Ascending aorta (tissue), 2 donors: ENCODE data around the gene TP53RK. TPM values are rescaled to one million over a fixed set of nuclear protein-coding genes. Genes with fewer than 3 reads are reported as not detected.

Experiments
- DNase-seq, 2 donors: peaks; one replicate each; pipeline ENCODE4 v3.0.0-alpha.2; 2019; ENCODE audit warnings: low spot score in 2 of 2
- H3K27ac ChIP-seq, 2 donors: fragments of 200-600 bp; sonication (generic); one replicate each; pipeline ENCODE4 v1.5.1; 2016 to 2017; ENCODE audit warnings: mild to moderate bottlenecking in 1 of 2
- H3K27me3 ChIP-seq: fragments of 200-600 bp; sonication (generic); one replicate; pipeline ENCODE4 v1.5.1; 2017
- H3K36me3 ChIP-seq, 2 donors: fragments of 200-600 bp; sonication (generic); one replicate each; pipeline ENCODE4 v1.5.1; 2016
- H3K4me1 ChIP-seq, 2 donors: fragments of 200-600 bp; sonication (generic); one replicate each; pipeline ENCODE4 v1.5.1; 2016 to 2017; ENCODE audit warnings: mild to moderate bottlenecking in 1 of 2
- H3K4me3 ChIP-seq, 2 donors: fragments of 200-600 bp; sonication (generic); one replicate each; pipeline ENCODE4 v1.5.1; 2016 to 2017; ENCODE audit warnings: mild to moderate bottlenecking in 1 of 2
- H3K9me3 ChIP-seq, 2 donors: fragments of 200-600 bp; sonication (generic); one replicate each; pipeline ENCODE4 v1.5.1; 2016
- intact Hi-C: fragments of 100-400 bp; cut with DNase I; formaldehyde crosslinking; loops from one replicate; pipeline ENCODE4 v1.15.1; 2023
- total RNA-seq: library from RNA; depleted of rRNA; stranded (reverse); fragments of >200 nt; gene quantifications from one replicate; pipeline ENCODE4 v1.1.0, GENCODE V29; 2016
- TF ChIP-seq, protein P1 (sequence below), 3 experiments: fragments of 200-600 bp in 2 of 3; fragments of 450-650 bp in 1 of 3; sonication (generic) in 2 of 3; IDR thresholded peaks; one replicate each; pipeline ENCODE4 v1.5.1; 2016 to 2019; ENCODE audit warnings: antibody characterized with exemption in 3 of 3, mild to moderate bottlenecking in 1 of 3, moderate library complexity in 1 of 3

TP53RK gene
- total RNA-seq, 1 donor from 2014 or later: 30.8 TPM

DNA sequence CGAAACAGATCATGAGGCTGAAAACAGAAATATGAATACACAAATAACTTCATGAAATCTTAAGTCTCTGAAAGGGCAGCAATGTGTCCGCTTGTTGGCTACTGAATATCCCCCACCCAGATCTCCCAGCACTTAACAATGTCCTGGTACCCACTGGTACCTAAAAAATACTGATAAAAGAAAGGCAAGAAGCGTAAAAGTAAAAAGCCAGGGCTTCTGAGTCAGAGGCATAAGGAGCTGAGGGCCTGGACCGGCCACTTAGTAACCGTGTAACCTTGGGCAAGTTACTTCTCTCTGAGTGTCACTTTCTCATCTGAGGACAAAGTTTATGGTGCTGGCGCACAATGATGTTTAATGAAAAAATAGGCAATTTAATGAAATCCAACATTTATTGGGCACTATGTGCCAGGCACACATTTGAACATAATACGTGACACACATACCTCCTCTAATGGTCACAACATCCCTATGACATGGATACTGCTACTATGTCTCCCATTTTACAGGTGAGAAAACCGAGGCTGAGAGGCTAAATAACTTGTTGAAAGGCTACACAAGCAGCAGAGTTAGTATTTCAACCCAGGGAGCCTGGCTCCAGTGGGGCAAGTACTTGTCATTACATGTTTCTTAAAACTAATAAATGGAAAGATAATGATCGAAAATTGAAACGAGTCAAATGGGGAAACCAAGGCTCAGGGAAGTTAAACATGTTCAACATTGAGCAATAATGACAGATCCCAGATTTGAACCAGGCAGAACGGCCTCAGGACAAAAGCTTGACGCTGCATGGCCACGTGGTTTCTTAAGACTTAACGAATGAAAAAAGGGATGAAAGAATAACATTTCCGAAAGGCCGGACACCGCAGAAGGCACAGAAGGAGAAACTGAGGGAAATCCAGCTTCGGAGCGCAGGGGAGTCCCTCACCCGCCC, 828 bp downstream of the TP53RK start:
- TF ChIP-seq, protein P1, sequence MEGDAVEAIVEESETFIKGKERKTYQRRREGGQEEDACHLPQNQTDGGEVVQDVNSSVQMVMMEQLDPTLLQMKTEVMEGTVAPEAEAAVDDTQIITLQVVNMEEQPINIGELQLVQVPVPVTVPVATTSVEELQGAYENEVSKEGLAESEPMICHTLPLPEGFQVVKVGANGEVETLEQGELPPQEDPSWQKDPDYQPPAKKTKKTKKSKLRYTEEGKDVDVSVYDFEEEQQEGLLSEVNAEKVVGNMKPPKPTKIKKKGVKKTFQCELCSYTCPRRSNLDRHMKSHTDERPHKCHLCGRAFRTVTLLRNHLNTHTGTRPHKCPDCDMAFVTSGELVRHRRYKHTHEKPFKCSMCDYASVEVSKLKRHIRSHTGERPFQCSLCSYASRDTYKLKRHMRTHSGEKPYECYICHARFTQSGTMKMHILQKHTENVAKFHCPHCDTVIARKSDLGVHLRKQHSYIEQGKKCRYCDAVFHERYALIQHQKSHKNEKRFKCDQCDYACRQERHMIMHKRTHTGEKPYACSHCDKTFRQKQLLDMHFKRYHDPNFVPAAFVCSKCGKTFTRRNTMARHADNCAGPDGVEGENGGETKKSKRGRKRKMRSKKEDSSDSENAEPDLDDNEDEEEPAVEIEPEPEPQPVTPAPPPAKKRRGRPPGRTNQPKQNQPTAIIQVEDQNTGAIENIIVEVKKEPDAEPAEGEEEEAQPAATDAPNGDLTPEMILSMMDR (IDR thresholded peaks at IDR 0.05): no peak
- peak overlapping the region; percentile 84 to 89 for H3K27ac ChIP-seq
- peaks cover 4% of the 10 kb centered on the region in 2 donors for H3K36me3 ChIP-seq
- peak overlapping the region; percentile 66 to 69 for H3K4me3 ChIP-seq
- H3K9me3 ChIP-seq: no peaks in the 10 kb centered on the region
- DNase-seq: peak in 1 of 2 donors; percentile 64
- peaks cover 9 to 16% of the 10 kb centered on the region in 2 donors for H3K4me1 ChIP-seq
- H3K27me3 ChIP-seq: no peaks in the 10 kb centered on the region
- intact Hi-C loops: loop anchor here (1.0 to 10.0 kb wide), 5 partner anchors 21 to 754 kb away; partner anchors contain the start of genes CD40, NCOA5, PCIF1 and SLC2A10

- intact Hi-C loops: loop anchor here (5.0 to 10.0 kb wide), 3 partner anchors 122 to 569 kb away; partner anchors contain the start of gene CD40
- TF ChIP-seq, protein P1 (IDR thresholded peaks at IDR 0.05): no peak
- H3K36me3 ChIP-seq: peaks cover 4% of the 10 kb centered on the region in 2 donors
- H3K9me3 ChIP-seq: no peaks in the 10 kb centered on the region
- peaks cover 16 to 24% of the 10 kb centered on the region in 2 donors for H3K4me1 ChIP-seq
- DNase-seq: peak in 1 of 2 donors; percentile 69
- peak overlapping the region; percentile 46 to 62 for H3K27ac ChIP-seq
- no peaks in the 10 kb centered on the region for H3K27me3 ChIP-seq
- peak overlapping the region; percentile 35 to 61 for H3K4me3 ChIP-seq
These were observed 5.1 kb downstream of the TP53RK start for GRCh38 chr20:46683939-46684750.

GRCh38 chr20:46683668-46683938, 5.6 kb downstream of the TP53RK start:
- TF ChIP-seq, protein P1 (IDR thresholded peaks at IDR 0.05): no peak
- Histone ChIP-seq H3K9me3 (no peaks in the 10 kb centered on the region), H3K27ac (peak overlapping the region in 1 of 2 donors; percentile 62), H3K4me3 (peak overlapping the region; percentile 35 to 61), H3K27me3 (no peaks in the 10 kb centered on the region), H3K4me1 (peaks cover 16 to 24% of the 10 kb centered on the region in 2 donors), H3K36me3 (peaks cover 4% of the 10 kb centered on the region in 2 donors)
- DNase-seq: no peak
- intact Hi-C loops: loop anchor here (5.0 to 10.0 kb wide), 3 partner anchors 121 to 569 kb away; partner anchors contain the start of gene CD40

- Histone ChIP-seq H3K27ac (peak overlapping the region in 1 of 2 donors; percentile 62), H3K36me3 (peaks cover 4% of the 10 kb centered on the region in 2 donors), H3K27me3 (no peaks in the 10 kb centered on the region), H3K4me3 (peak overlapping the region; percentile 35 to 61), H3K9me3 (no peaks in the 10 kb centered on the region), H3K4me1 (peaks cover 12 to 20% of the 10 kb centered on the region in 2 donors)
- no peak for DNase-seq
- intact Hi-C loops: loop anchor here (5.0 to 10.0 kb wide), 3 partner anchors 121 to 568 kb away; partner anchors contain the start of gene CD40
- TF ChIP-seq, protein P1 (IDR thresholded peaks at IDR 0.05): no peak
These were observed 6.1 kb downstream of the TP53RK start for GRCh38 chr20:46683011-46683667.
